Lower leg skin (tissue), 4 donors: ENCODE measurements around the gene STT3B. TPM values are rescaled to one million over a fixed set of nuclear protein-coding genes. Genes with fewer than 3 reads are reported as not detected.

Experiments
- DNase-seq, 2 donors: peaks; one replicate each; pipeline ENCODE4 v3.0.0-alpha.2; 2019; ENCODE audit warnings: low spot score in 2 of 2
- H3K4me3 ChIP-seq: fragments of 200-600 bp; sonication (generic); 2 replicates; pipeline ENCODE4 v1.5.1; 2017; ENCODE audit warnings: mild to moderate bottlenecking, low read depth; ENCODE audit not compliant: poor library complexity, severe bottlenecking
- POLR2A ChIP-seq, 2 donors: fragments of 450-650 bp; IDR thresholded peaks; one replicate each; pipeline ENCODE4 v1.6.1; 2016 to 2017; ENCODE audit warnings: antibody characterized with exemption in 2 of 2, mild to moderate bottlenecking in 1 of 2, moderate library complexity in 1 of 2
- WGBS, 2 donors: methylation state at CpG; one replicate each; pipeline ENCODE4 v1.1.5; 2018; 5-methylcytosine and 5-hydroxymethylcytosine counted together
- intact Hi-C: fragments of 100-400 bp; cut with DNase I; formaldehyde crosslinking; loops from one replicate; pipeline ENCODE4 v1.15.0; 2023; ENCODE audit warnings: low total_unique reads
- total RNA-seq, 4 donors: library from RNA; depleted of rRNA; stranded (reverse); fragments of >200 nt; gene quantifications; one replicate each; pipeline ENCODE4 v1.1.0, GENCODE V29; 2016
- TF ChIP-seq, protein P1 (sequence below), 3 donors: fragments of 450-650 bp; IDR thresholded peaks; one replicate each; pipeline ENCODE4 v1.5.1; 2016; ENCODE audit warnings: antibody characterized with exemption in 3 of 3, mild to moderate bottlenecking in 3 of 3, moderate library complexity in 2 of 3

The STT3B gene
- total RNA-seq, 4 donors from 2014 or later = 65.5 to 87.3 (median 76.2) TPM

DNA sequence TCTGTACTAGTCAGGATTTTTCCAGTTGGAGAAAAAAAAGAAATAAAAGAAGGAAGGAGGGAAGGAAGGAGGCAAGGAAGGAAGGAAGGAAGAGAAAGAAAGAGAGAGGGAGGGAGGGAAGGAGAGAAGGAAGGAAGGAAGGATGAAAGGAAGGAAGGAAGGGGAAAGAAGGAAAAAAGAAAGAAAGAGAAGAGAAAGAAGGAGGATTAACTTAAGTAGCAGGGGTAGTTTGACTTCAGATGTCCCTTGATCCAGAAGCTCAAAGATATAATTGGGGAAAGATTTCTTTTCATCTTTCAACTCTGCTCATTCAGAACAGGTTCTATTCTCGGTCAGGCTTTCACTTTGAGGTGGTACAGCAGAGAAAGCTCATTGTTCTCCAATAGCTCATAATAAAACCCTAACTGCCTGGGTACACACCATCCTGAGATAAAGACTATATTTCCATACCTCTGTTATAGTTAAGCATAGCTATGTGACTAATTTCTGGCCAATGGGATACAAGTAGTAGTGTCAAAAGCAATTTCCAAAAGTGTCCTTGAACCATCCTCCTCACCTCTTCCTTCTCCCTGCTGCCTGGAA is 23.5 kb upstream of the STT3B start:
- no peak overlapping the region for H3K4me3 ChIP-seq
- no peak for DNase-seq
- 85 to 86% methylated on average over 1 of the region's 1 CpG for WGBS, 2 donors
- no peak for TF ChIP-seq POLR2A (IDR thresholded peaks at IDR 0.05)
- TF ChIP-seq, protein P1, sequence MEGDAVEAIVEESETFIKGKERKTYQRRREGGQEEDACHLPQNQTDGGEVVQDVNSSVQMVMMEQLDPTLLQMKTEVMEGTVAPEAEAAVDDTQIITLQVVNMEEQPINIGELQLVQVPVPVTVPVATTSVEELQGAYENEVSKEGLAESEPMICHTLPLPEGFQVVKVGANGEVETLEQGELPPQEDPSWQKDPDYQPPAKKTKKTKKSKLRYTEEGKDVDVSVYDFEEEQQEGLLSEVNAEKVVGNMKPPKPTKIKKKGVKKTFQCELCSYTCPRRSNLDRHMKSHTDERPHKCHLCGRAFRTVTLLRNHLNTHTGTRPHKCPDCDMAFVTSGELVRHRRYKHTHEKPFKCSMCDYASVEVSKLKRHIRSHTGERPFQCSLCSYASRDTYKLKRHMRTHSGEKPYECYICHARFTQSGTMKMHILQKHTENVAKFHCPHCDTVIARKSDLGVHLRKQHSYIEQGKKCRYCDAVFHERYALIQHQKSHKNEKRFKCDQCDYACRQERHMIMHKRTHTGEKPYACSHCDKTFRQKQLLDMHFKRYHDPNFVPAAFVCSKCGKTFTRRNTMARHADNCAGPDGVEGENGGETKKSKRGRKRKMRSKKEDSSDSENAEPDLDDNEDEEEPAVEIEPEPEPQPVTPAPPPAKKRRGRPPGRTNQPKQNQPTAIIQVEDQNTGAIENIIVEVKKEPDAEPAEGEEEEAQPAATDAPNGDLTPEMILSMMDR (IDR thresholded peaks at IDR 0.05) = no peak
- intact Hi-C loops = no loop called here

GRCh38 chr3:31514570-31514969 is 18.2 kb upstream of the STT3B start:
- intact Hi-C loops = no loop called here

DNA sequence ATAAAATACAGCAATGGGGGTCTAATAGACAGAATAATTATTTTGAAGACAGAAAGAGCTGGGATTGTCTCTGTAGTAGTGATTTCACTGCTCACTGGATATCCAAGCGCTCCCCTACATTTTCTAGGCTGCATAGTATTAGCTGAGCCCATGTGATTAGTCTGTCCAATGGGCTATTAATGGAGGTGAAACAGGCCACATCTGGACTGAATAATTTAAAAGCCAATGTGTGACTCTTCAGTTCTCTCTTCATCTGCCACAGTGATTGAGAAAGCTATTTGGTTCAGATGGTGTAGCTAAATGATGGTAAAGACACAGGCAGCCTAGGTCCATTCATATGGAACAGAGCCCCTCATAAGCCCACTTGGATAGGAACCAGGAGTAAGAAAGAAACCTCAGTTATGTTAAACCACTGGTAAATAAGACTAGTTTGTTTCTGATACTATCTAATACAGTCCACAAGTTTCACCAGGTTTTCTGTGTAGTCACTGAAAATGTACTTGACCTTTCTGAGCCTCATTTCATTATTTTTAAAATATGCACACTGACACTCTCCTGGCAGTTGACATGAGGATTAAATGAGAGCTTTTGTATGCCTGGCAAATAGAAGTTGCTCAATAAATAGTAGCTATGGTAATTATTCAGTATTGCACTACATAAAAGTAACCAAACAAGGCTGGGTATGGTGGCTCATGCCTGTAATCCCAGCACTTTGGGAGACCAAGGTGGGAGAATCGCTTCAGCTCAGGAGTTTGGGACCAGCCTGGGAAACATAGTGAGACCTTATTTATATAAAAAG is 17.0 kb upstream of the STT3B start:
- TF ChIP-seq POLR2A (IDR thresholded peaks at IDR 0.05) = no peak
- TF ChIP-seq, protein P1 (IDR thresholded peaks at IDR 0.05) = no peak
- no peak for DNase-seq
- H3K4me3 ChIP-seq = no peak overlapping the region
- 97 to 98% methylated on average over 2 of the region's 2 CpGs for WGBS, 2 donors
- intact Hi-C loops = no loop called here

More at GRCh38 chr3:31514570-31514969, 18.2 kb upstream of the STT3B start:
- no peak for TF ChIP-seq POLR2A (IDR thresholded peaks at IDR 0.05)
- TF ChIP-seq, protein P1 (IDR thresholded peaks at IDR 0.05) = no peak
- 87 to 91% methylated on average over 5 of the region's 5 CpGs for WGBS, 2 donors
- H3K4me3 ChIP-seq = no peak overlapping the region
- no peak for DNase-seq

GRCh38 chr3:31516757-31517156 is 16.0 kb upstream of the STT3B start:
- TF ChIP-seq POLR2A (IDR thresholded peaks at IDR 0.05) = no peak
- TF ChIP-seq, protein P1 (IDR thresholded peaks at IDR 0.05) = no peak
- 74 to 79% methylated on average over 3 of the region's 3 CpGs for WGBS, 2 donors
- no peak for DNase-seq
- no peak overlapping the region for H3K4me3 ChIP-seq
- intact Hi-C loops = no loop called here

GRCh38 chr3:31521468-31521867 is 11.3 kb upstream of the STT3B start:
- no peak for DNase-seq
- H3K4me3 ChIP-seq = no peak overlapping the region
- 95 to 100% methylated on average over 2 of the region's 2 CpGs for WGBS, 2 donors
- intact Hi-C loops = no loop called here
- no peak for TF ChIP-seq POLR2A (IDR thresholded peaks at IDR 0.05)
- TF ChIP-seq, protein P1 (IDR thresholded peaks at IDR 0.05) = no peak
